GM23338 (cell line): ENCODE results near the gene TUBA4B. TPM values are rescaled to one million over a fixed set of nuclear protein-coding genes. Genes with fewer than 3 reads are reported as not detected.
A peak's percentile ranks its signal among the peaks of the same experiment; 100 is the strongest.

Experiments used
- ATAC-seq: fragments of 200-7000 bp; cut with Tn5 transposase; 3 replicates; pipeline ENCODE4 v1.9.1; 2020
- DNase-seq: peaks from one replicate; pipeline ENCODE4 v3.0.0-alpha.2; 2015; ENCODE audit warnings: low spot score
- H2AFZ ChIP-seq: fragments of 200-600 bp; sonication (generic); 2 replicates; pipeline ENCODE4 v1.8.0; 2016; ENCODE audit warnings: antibody characterized with exemption, mild to moderate bottlenecking, moderate library complexity
- H3F3A ChIP-seq: fragments of 200-600 bp; sonication (generic); replicated peaks from 2 replicates; pipeline ENCODE4 v1.8.0; 2017; ENCODE audit warnings: antibody characterized with exemption, mixed run types, low read depth
- H3K27ac ChIP-seq: fragments of 200-600 bp; sonication (generic); 2 replicates; pipeline ENCODE4 v1.6.1; 2016; ENCODE audit warnings: low read depth
- H3K27me3 ChIP-seq: fragments of 200-600 bp; sonication (generic); 2 replicates; pipeline ENCODE4 v1.8.0; 2016; ENCODE audit warnings: mild to moderate bottlenecking, mixed run types, moderate library complexity; ENCODE audit not compliant: insufficient read depth
- H3K36me3 ChIP-seq: fragments of 200-600 bp; sonication (generic); 2 replicates; pipeline ENCODE4 v1.8.0; 2016; ENCODE audit warnings: mild to moderate bottlenecking; ENCODE audit not compliant: insufficient read depth
- H3K4me1 ChIP-seq: fragments of 200-600 bp; sonication (generic); 2 replicates; pipeline ENCODE4 v1.8.0; 2016; ENCODE audit warnings: mild to moderate bottlenecking, moderate library complexity; ENCODE audit not compliant: insufficient read depth
- H3K4me2 ChIP-seq: fragments of 200-600 bp; sonication (generic); 2 replicates; pipeline ENCODE4 v1.7.1; 2017; ENCODE audit warnings: mixed run types
- H3K4me3 ChIP-seq: fragments of 200-600 bp; sonication (generic); 2 replicates; pipeline ENCODE4 v1.6.1; 2016; ENCODE audit warnings: mixed run types
- H3K79me2 ChIP-seq: fragments of 200-600 bp; sonication (generic); replicated peaks from 2 replicates; pipeline ENCODE4 v1.8.0; 2017; ENCODE audit warnings: mild to moderate bottlenecking; ENCODE audit not compliant: insufficient read depth
- H3K9me2 ChIP-seq: fragments of 200-600 bp; sonication (generic); 2 replicates; pipeline ENCODE4 v1.8.0; 2017; ENCODE audit not compliant: insufficient read depth
- H4K20me1 ChIP-seq: fragments of 200-600 bp; sonication (generic); replicated peaks from 2 replicates; pipeline ENCODE4 v1.8.0; 2017; ENCODE audit warnings: mild to moderate bottlenecking; ENCODE audit not compliant: insufficient read depth
- H3K27ac Mint-ChIP-seq: 2 replicates; pipeline ENCODE4 v1.8.0; 2020; ENCODE audit warnings: inconsistent platforms, mild to moderate bottlenecking, moderate library complexity, mixed read lengths
- H3K27me3 Mint-ChIP-seq: 3 replicates; pipeline ENCODE4 v1.8.0; 2022; ENCODE audit warnings: low read depth, mild to moderate bottlenecking, moderate library complexity, mixed read lengths, inconsistent platforms; ENCODE audit not compliant: insufficient read depth, poor library complexity
- H3K36me3 Mint-ChIP-seq: 3 replicates; pipeline ENCODE4 v1.8.0; 2021; ENCODE audit warnings: low read depth, mild to moderate bottlenecking, inconsistent platforms, moderate library complexity, mixed read lengths
- H3K4me1 Mint-ChIP-seq: 3 replicates; pipeline ENCODE4 v1.8.0; 2020; ENCODE audit warnings: mild to moderate bottlenecking, inconsistent platforms, mixed read lengths
- H3K4me3 Mint-ChIP-seq: 3 replicates; pipeline ENCODE4 v1.8.0; 2021; ENCODE audit warnings: moderate library complexity, mild to moderate bottlenecking, inconsistent platforms, mixed read lengths
- H3K9me3 Mint-ChIP-seq: 3 replicates; pipeline ENCODE4 v1.8.0; 2020; ENCODE audit warnings: moderate library complexity, mild to moderate bottlenecking, inconsistent platforms, mixed read lengths
- CREB1 ChIP-seq: fragments of 250-450 bp; sonication (Bioruptor Pico); IDR thresholded peaks from 2 replicates; pipeline ENCODE4 v1.5.0; 2020; ENCODE audit warnings: low read depth, mild to moderate bottlenecking, moderate library complexity
- EZH2 ChIP-seq: fragments of 200-600 bp; sonication (generic); IDR thresholded peaks from one replicate; pipeline ENCODE4 v1.8.0; 2017; ENCODE audit warnings: antibody characterized with exemption, mild to moderate bottlenecking, low read depth; ENCODE audit not compliant: unreplicated experiment
- EZH2phosphoT487 ChIP-seq: fragments of 200-600 bp; sonication (generic); IDR thresholded peaks from one replicate; pipeline ENCODE4 v1.8.1; 2018; ENCODE audit warnings: antibody characterized with exemption; ENCODE audit not compliant: unreplicated experiment
- JUNB ChIP-seq: IDR thresholded peaks from one replicate; pipeline ENCODE4 v1.6.1; 2016; ENCODE audit warnings: antibody characterized with exemption; ENCODE audit not compliant: unreplicated experiment
- NANOG ChIP-seq: IDR thresholded peaks from 2 replicates; pipeline ENCODE4 v1.6.1; 2016; ENCODE audit warnings: antibody characterized with exemption, borderline replicate concordance
- POLR2AphosphoS5 ChIP-seq: IDR thresholded peaks from 2 replicates; pipeline ENCODE4 v1.6.1; 2016; ENCODE audit warnings: antibody characterized with exemption, low read depth
- polyA plus RNA-seq: library from polyadenylated mRNA; unstranded; fragments of >200 nt; fragmentation: Nextera tagmentation; extraction: Ambion mirVana; gene quantifications from 2 replicates; pipeline ENCODE4 v1.2.1, GENCODE V29; 2016
- total RNA-seq: library from RNA; depleted of rRNA; stranded (reverse); fragments of >200 nt; shearing (Covaris generic); gene quantifications from 2 replicates; pipeline ENCODE4 v1.2.3, GENCODE V29; 2014
- TF ChIP-seq, protein P1 (sequence below): IDR thresholded peaks from one replicate; pipeline ENCODE4 v1.6.1; 2018; ENCODE audit warnings: antibody characterized with exemption; ENCODE audit not compliant: unreplicated experiment
- TF ChIP-seq, protein P2 (sequence below): IDR thresholded peaks from 2 replicates; pipeline ENCODE4 v1.6.1; 2016; ENCODE audit warnings: antibody characterized with exemption
- TF ChIP-seq, protein P3 (sequence below), 2 experiments: fragments of 200-600 bp in 1 of 2; sonication (generic) in 1 of 2; conservative IDR thresholded peaks; 2 replicates each; pipeline versions ENCODE4 v1.5.1 to v1.6.1; 2016 to 2017; ENCODE audit warnings: antibody characterized with exemption in 2 of 2, low read depth in 2 of 2, mild to moderate bottlenecking in 2 of 2, moderate library complexity in 1 of 2

Gene TUBA4B
- total and polyA plus RNA-seq, 2 experiments from 2014 or later, result 0.14 TPM; not detected in 1

DNA sequence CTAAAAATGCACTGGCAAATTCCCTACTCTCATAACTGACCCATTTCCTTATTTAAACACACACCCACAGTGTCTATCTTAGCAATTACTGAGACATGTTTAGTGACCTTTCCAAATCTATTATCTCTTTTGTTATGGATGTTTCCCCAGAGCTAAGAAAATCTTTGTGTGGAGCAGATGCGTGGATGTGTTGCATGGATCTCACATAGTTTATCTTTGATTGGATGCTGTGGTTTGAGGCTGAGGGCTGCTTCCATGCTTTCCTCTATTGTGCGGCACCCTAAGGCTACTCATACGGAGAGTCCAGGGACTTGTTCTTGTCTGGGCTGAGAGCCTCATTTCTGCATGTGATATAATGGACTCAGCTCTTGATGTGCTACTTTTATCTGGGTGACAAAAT, 18.7 kb upstream of the TUBA4B start (continued):
- TF ChIP-seq, protein P1, sequence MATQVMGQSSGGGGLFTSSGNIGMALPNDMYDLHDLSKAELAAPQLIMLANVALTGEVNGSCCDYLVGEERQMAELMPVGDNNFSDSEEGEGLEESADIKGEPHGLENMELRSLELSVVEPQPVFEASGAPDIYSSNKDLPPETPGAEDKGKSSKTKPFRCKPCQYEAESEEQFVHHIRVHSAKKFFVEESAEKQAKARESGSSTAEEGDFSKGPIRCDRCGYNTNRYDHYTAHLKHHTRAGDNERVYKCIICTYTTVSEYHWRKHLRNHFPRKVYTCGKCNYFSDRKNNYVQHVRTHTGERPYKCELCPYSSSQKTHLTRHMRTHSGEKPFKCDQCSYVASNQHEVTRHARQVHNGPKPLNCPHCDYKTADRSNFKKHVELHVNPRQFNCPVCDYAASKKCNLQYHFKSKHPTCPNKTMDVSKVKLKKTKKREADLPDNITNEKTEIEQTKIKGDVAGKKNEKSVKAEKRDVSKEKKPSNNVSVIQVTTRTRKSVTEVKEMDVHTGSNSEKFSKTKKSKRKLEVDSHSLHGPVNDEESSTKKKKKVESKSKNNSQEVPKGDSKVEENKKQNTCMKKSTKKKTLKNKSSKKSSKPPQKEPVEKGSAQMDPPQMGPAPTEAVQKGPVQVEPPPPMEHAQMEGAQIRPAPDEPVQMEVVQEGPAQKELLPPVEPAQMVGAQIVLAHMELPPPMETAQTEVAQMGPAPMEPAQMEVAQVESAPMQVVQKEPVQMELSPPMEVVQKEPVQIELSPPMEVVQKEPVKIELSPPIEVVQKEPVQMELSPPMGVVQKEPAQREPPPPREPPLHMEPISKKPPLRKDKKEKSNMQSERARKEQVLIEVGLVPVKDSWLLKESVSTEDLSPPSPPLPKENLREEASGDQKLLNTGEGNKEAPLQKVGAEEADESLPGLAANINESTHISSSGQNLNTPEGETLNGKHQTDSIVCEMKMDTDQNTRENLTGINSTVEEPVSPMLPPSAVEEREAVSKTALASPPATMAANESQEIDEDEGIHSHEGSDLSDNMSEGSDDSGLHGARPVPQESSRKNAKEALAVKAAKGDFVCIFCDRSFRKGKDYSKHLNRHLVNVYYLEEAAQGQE, result no peak
- TF ChIP-seq CREB1 (no peak), EZH2phosphoT487 (no peak), JUNB (no peak)
- TF ChIP-seq, protein P2, sequence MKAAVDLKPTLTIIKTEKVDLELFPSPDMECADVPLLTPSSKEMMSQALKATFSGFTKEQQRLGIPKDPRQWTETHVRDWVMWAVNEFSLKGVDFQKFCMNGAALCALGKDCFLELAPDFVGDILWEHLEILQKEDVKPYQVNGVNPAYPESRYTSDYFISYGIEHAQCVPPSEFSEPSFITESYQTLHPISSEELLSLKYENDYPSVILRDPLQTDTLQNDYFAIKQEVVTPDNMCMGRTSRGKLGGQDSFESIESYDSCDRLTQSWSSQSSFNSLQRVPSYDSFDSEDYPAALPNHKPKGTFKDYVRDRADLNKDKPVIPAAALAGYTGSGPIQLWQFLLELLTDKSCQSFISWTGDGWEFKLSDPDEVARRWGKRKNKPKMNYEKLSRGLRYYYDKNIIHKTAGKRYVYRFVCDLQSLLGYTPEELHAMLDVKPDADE, result no peak

DNA sequence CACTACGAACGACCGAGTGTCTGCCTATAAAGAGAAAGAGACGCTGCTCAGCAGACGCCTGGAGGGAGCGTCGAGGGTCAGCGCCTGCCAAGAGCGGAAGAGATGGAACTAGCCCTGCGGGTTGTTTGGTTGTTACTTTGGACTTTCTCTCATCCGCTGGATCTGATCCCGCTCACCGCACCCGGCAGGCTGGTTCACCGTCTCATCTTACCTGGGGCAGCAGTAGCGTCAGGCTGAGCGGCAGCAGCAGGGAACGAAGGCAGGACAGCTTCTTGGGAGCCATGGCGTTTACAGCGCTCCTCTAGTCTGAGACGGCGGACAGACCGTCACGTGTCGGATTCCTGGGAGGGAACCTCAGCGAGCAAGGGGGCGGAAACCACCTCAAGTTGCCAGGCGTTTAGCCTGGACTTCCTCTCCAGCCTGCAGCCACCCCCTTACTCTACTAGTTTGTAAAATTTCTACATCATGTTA, 9.7 kb upstream of the TUBA4B start:
- H3F3A ChIP-seq, result no peaks in the 10 kb centered on the region
- Mint-ChIP-seq H3K4me1 (peaks cover 10% of the 10 kb centered on the region), H3K27me3 (peaks cover 8% of the 10 kb centered on the region), H3K4me3 (peak overlapping the region; percentile 37; the same call in 1 of the 3 replicates), H3K36me3 (peaks cover 9% of the 10 kb centered on the region; the same call in 2 of the 3 replicates), H3K9me3 (no peaks in the 10 kb centered on the region), H3K27ac (no peak overlapping the region)
- peak overlapping the region; percentile 59; the same call in 1 of the 2 replicates for H2AFZ ChIP-seq
- DNase-seq (peak; percentile 54), ATAC-seq (peak; percentile 3; the same call in 1 of the 3 replicates)
- peaks cover 8% of the 10 kb centered on the region for H3K4me1 ChIP-seq
- H4K20me1 ChIP-seq, result no peaks in the 10 kb centered on the region
- H3K79me2 ChIP-seq, result 0 out of 2 replicates have a peak, but pooled peaks cover 4% of the 10 kb centered on the region
- peak overlapping the region; percentile 23; the same call in 1 of the 2 replicates for H3K4me3 ChIP-seq
- no peaks in the 10 kb centered on the region for H3K9me2 ChIP-seq
- no peak overlapping the region for H3K4me2 ChIP-seq
- no peak overlapping the region for H3K27ac ChIP-seq
- no peaks in the 10 kb centered on the region for H3K36me3 ChIP-seq
- TF ChIP-seq, protein P3, sequence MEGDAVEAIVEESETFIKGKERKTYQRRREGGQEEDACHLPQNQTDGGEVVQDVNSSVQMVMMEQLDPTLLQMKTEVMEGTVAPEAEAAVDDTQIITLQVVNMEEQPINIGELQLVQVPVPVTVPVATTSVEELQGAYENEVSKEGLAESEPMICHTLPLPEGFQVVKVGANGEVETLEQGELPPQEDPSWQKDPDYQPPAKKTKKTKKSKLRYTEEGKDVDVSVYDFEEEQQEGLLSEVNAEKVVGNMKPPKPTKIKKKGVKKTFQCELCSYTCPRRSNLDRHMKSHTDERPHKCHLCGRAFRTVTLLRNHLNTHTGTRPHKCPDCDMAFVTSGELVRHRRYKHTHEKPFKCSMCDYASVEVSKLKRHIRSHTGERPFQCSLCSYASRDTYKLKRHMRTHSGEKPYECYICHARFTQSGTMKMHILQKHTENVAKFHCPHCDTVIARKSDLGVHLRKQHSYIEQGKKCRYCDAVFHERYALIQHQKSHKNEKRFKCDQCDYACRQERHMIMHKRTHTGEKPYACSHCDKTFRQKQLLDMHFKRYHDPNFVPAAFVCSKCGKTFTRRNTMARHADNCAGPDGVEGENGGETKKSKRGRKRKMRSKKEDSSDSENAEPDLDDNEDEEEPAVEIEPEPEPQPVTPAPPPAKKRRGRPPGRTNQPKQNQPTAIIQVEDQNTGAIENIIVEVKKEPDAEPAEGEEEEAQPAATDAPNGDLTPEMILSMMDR (conservative IDR thresholded peaks at IDR 0.05; ENCODE audit: low read depth in 2 of 2), result no peak
- TF ChIP-seq EZH2 (no peak), POLR2AphosphoS5 (no peak), EZH2phosphoT487 (no peak), NANOG (no peak), JUNB (no peak), CREB1 (no peak)
- TF ChIP-seq, protein P2, result no peak
- no peaks in the 10 kb centered on the region for H3K27me3 ChIP-seq
